ENCODE results near the gene RERE. TPM values are rescaled to one million over a fixed set of nuclear protein-coding genes. Genes with fewer than 3 reads are reported as not detected.

The RERE gene
- total RNA-seq, 1 donor from 2014 or later, result 124 TPM

- Mint-ChIP-seq H3K36me3 (ENCODE audit: low read depth, unreplicated experiment) (peaks cover 4% of the 10 kb centered on the region), H3K4me1 (ENCODE audit: low read depth, unreplicated experiment) (peaks cover 10% of the 10 kb centered on the region), H3K4me3 (ENCODE audit: unreplicated experiment) (no peak overlapping the region), H3K27ac (ENCODE audit: unreplicated experiment) (no peak overlapping the region), H3K27me3 (ENCODE audit: low read depth, unreplicated experiment) (no peaks in the 10 kb centered on the region), H3K9me3 (ENCODE audit: unreplicated experiment) (no peaks in the 10 kb centered on the region)
- no peak overlapping the region for H3K9ac ChIP-seq (ENCODE audit: low read length)
- H3K4me3 ChIP-seq (ENCODE audit: insufficient read depth, low read depth, low read length), result no peak overlapping the region
- H3K27me3 ChIP-seq (ENCODE audit: insufficient read depth, low read length), result no peaks in the 10 kb centered on the region
- no peak for FAIRE-seq
- no peaks in the 10 kb centered on the region for H3K36me3 ChIP-seq (ENCODE audit: insufficient read depth, low read length)
- H3K9me3 ChIP-seq (ENCODE audit: insufficient read depth, low read depth, low read length), result no peaks in the 10 kb centered on the region
- no peaks in the 10 kb centered on the region for H3K79me2 ChIP-seq (ENCODE audit: insufficient read depth, low read length)
- H2AFZ ChIP-seq (ENCODE audit: low read depth, low read length), result no peak overlapping the region
- H3K4me2 ChIP-seq (ENCODE audit: low read length), result no peak overlapping the region
- peaks cover 20% of the 10 kb centered on the region for H4K20me1 ChIP-seq (ENCODE audit: insufficient read depth, low read length)
- DNase-seq (ENCODE audit: low read depth), result peak; percentile 71
- TF ChIP-seq EZH2 (IDR thresholded peaks at IDR 0.05; ENCODE audit: insufficient read depth, low read length) (no peak), CTCF (IDR thresholded peaks at IDR 0.05; ENCODE audit: insufficient read depth, low read depth, low read length) (no peak)
- H3K27ac ChIP-seq (ENCODE audit: low read depth, low read length), result no peak overlapping the region
- no peaks in the 10 kb centered on the region for H3K4me1 ChIP-seq (ENCODE audit: insufficient read depth, low read length)
These were observed 20.2 kb downstream of the RERE start for GRCh38 chr1:8797216-8797615.

GRCh38 chr1:8796812-8797211, 20.6 kb downstream of the RERE start:
- TF ChIP-seq EZH2 (IDR thresholded peaks at IDR 0.05; ENCODE audit: insufficient read depth, low read length), result no peak
- no peak for TF ChIP-seq CTCF (IDR thresholded peaks at IDR 0.05; ENCODE audit: insufficient read depth, low read depth, low read length)
- H3K36me3 ChIP-seq (ENCODE audit: insufficient read depth, low read length), result no peaks in the 10 kb centered on the region
- H3K4me1 ChIP-seq (ENCODE audit: insufficient read depth, low read length), result no peaks in the 10 kb centered on the region
- no peak for DNase-seq (ENCODE audit: low read depth)
- H3K79me2 ChIP-seq (ENCODE audit: insufficient read depth, low read length), result no peaks in the 10 kb centered on the region
- no peak overlapping the region for H3K4me2 ChIP-seq (ENCODE audit: low read length)
- H4K20me1 ChIP-seq (ENCODE audit: insufficient read depth, low read length), result peaks cover 20% of the 10 kb centered on the region
- no peak overlapping the region for H3K27ac ChIP-seq (ENCODE audit: low read depth, low read length)
- no peak overlapping the region for H3K9ac ChIP-seq (ENCODE audit: low read length)
- FAIRE-seq, result no peak
- no peaks in the 10 kb centered on the region for H3K9me3 ChIP-seq (ENCODE audit: insufficient read depth, low read depth, low read length)
- no peaks in the 10 kb centered on the region for H3K9me3 Mint-ChIP-seq (ENCODE audit: unreplicated experiment)
- H3K27me3 Mint-ChIP-seq (ENCODE audit: low read depth, unreplicated experiment), result no peaks in the 10 kb centered on the region
- H2AFZ ChIP-seq (ENCODE audit: low read depth, low read length), result no peak overlapping the region
- no peaks in the 10 kb centered on the region for H3K27me3 ChIP-seq (ENCODE audit: insufficient read depth, low read length)
- no peak overlapping the region for H3K4me3 ChIP-seq (ENCODE audit: insufficient read depth, low read depth, low read length)
- H3K27ac Mint-ChIP-seq (ENCODE audit: unreplicated experiment), result no peak overlapping the region
- peaks cover 4% of the 10 kb centered on the region for H3K36me3 Mint-ChIP-seq (ENCODE audit: low read depth, unreplicated experiment)
- no peak overlapping the region for H3K4me3 Mint-ChIP-seq (ENCODE audit: unreplicated experiment)
- peaks cover 9% of the 10 kb centered on the region for H3K4me1 Mint-ChIP-seq (ENCODE audit: low read depth, unreplicated experiment)

- H3K9me3 ChIP-seq (ENCODE audit: insufficient read depth, low read depth, low read length), result no peaks in the 10 kb centered on the region
- no peaks in the 10 kb centered on the region for H3K4me1 ChIP-seq (ENCODE audit: insufficient read depth, low read length)
- H3K36me3 ChIP-seq (ENCODE audit: insufficient read depth, low read length), result no peaks in the 10 kb centered on the region
- H3K27me3 ChIP-seq (ENCODE audit: insufficient read depth, low read length), result no peaks in the 10 kb centered on the region
- no peak overlapping the region for H2AFZ ChIP-seq (ENCODE audit: low read depth, low read length)
- H3K4me2 ChIP-seq (ENCODE audit: low read length), result no peak overlapping the region
- no peaks in the 10 kb centered on the region for H3K27me3 Mint-ChIP-seq (ENCODE audit: low read depth, unreplicated experiment)
- H3K36me3 Mint-ChIP-seq (ENCODE audit: low read depth, unreplicated experiment), result peaks cover 4% of the 10 kb centered on the region
- no peak for FAIRE-seq
- peaks cover 19% of the 10 kb centered on the region for H3K4me1 Mint-ChIP-seq (ENCODE audit: low read depth, unreplicated experiment)
- no peak overlapping the region for H3K4me3 ChIP-seq (ENCODE audit: insufficient read depth, low read depth, low read length)
- H4K20me1 ChIP-seq (ENCODE audit: insufficient read depth, low read length), result peaks cover 17% of the 10 kb centered on the region
- no peak for DNase-seq (ENCODE audit: low read depth)
- no peaks in the 10 kb centered on the region for H3K79me2 ChIP-seq (ENCODE audit: insufficient read depth, low read length)
- no peaks in the 10 kb centered on the region for H3K9me3 Mint-ChIP-seq (ENCODE audit: unreplicated experiment)
- H3K9ac ChIP-seq (ENCODE audit: low read length), result no peak overlapping the region
- no peak overlapping the region for H3K27ac ChIP-seq (ENCODE audit: low read depth, low read length)
- H3K4me3 Mint-ChIP-seq (ENCODE audit: unreplicated experiment), result no peak overlapping the region
- no peak overlapping the region for H3K27ac Mint-ChIP-seq (ENCODE audit: unreplicated experiment)
- TF ChIP-seq CTCF (IDR thresholded peaks at IDR 0.05; ENCODE audit: insufficient read depth, low read depth, low read length), result no peak
These were observed 22.8 kb downstream of the RERE start for GRCh38 chr1:8794605-8795004.
